Measurements from ENCODE around the gene RPS8. TPM values are rescaled to one million over a fixed set of nuclear protein-coding genes. Genes with fewer than 3 reads are reported as not detected.
"Not testable (repeated sequence)": the region's sequence is repeated elsewhere in the genome, so short reads cannot be mapped to it uniquely, and the experiment has no call there.

RPS8 gene
- total RNA-seq, 1 donor from 2014 or later: 1,187 TPM

DNA sequence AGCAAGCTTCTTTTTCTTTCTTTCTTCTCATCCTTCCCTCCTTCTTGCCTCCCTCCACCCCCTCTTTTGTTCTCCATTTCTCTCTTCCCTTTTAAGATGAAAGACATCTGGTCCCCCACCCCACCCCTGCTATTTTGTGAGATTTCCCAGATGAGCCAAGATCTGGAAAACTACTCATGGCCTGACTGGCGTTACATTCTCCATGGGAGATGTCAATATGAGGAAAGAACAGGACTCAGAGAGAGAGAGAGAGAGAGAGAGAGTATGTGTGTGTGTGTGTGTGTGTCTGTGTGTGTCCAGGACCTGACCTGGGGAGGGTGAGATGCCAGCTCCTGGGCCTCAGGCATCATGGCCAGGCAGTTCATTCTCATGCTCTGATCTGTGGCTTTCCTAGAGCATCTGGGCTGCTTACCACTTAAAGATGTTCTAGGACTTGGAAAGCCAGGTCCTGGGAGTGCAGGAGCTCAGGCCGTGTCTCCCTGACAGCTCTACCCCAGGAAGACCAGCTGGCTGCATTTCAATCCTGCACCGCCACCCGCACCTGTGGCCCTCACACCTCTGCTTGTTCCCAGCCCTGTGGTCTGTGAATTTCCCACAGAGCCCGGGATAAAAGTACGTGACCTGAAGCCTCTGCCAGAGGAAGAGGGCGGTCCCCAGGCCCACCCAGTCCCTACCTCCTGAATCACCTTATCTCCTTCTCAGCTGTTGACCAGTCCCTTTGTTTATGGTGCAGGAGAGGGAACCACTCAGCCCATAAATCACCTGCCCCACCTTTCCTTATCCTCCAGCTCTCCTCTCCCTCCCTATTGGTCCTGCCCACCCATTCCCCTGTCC, 15.8 kb downstream of the RPS8 start:
- no peak overlapping the region for H3K4me3 ChIP-seq (ENCODE audit: insufficient read depth, low read depth, low read length)
- FAIRE-seq (no peak), DNase-seq (ENCODE audit: low read depth) (no peak)
- no peak overlapping the region for H3K4me2 ChIP-seq (ENCODE audit: low read length)
- H3K27ac Mint-ChIP-seq (ENCODE audit: unreplicated experiment): no peak overlapping the region
- H3K27me3 ChIP-seq (ENCODE audit: insufficient read depth, low read length): no peaks in the 10 kb centered on the region
- H3K9me3 Mint-ChIP-seq (ENCODE audit: unreplicated experiment): no peaks in the 10 kb centered on the region
- no peaks in the 10 kb centered on the region for H3K36me3 ChIP-seq (ENCODE audit: insufficient read depth, low read length)
- H3K9ac ChIP-seq (ENCODE audit: low read length): no peak overlapping the region
- no peaks in the 10 kb centered on the region for H3K9me3 ChIP-seq (ENCODE audit: insufficient read depth, low read depth, low read length)
- H3K4me1 Mint-ChIP-seq (ENCODE audit: low read depth, unreplicated experiment): peaks cover 2% of the 10 kb centered on the region
- H4K20me1 ChIP-seq (ENCODE audit: insufficient read depth, low read length): no peaks in the 10 kb centered on the region
- no peaks in the 10 kb centered on the region for H3K36me3 Mint-ChIP-seq (ENCODE audit: low read depth, unreplicated experiment)
- no peak overlapping the region for H3K4me3 Mint-ChIP-seq (ENCODE audit: unreplicated experiment)
- H2AFZ ChIP-seq (ENCODE audit: low read depth, low read length): no peak overlapping the region
- H3K79me2 ChIP-seq (ENCODE audit: insufficient read depth, low read length): no peaks in the 10 kb centered on the region
- TF ChIP-seq, protein P1, sequence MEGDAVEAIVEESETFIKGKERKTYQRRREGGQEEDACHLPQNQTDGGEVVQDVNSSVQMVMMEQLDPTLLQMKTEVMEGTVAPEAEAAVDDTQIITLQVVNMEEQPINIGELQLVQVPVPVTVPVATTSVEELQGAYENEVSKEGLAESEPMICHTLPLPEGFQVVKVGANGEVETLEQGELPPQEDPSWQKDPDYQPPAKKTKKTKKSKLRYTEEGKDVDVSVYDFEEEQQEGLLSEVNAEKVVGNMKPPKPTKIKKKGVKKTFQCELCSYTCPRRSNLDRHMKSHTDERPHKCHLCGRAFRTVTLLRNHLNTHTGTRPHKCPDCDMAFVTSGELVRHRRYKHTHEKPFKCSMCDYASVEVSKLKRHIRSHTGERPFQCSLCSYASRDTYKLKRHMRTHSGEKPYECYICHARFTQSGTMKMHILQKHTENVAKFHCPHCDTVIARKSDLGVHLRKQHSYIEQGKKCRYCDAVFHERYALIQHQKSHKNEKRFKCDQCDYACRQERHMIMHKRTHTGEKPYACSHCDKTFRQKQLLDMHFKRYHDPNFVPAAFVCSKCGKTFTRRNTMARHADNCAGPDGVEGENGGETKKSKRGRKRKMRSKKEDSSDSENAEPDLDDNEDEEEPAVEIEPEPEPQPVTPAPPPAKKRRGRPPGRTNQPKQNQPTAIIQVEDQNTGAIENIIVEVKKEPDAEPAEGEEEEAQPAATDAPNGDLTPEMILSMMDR (IDR thresholded peaks at IDR 0.05; ENCODE audit: insufficient read depth, low read depth, low read length): no peak
- no peak for TF ChIP-seq EZH2 (IDR thresholded peaks at IDR 0.05; ENCODE audit: insufficient read depth, low read length)
- peaks cover 11% of the 10 kb centered on the region for H3K4me1 ChIP-seq (ENCODE audit: insufficient read depth, low read length)
- H3K27me3 Mint-ChIP-seq (ENCODE audit: low read depth, unreplicated experiment): peaks cover 7% of the 10 kb centered on the region
- H3K27ac ChIP-seq (ENCODE audit: low read depth, low read length): no peak overlapping the region

DNA sequence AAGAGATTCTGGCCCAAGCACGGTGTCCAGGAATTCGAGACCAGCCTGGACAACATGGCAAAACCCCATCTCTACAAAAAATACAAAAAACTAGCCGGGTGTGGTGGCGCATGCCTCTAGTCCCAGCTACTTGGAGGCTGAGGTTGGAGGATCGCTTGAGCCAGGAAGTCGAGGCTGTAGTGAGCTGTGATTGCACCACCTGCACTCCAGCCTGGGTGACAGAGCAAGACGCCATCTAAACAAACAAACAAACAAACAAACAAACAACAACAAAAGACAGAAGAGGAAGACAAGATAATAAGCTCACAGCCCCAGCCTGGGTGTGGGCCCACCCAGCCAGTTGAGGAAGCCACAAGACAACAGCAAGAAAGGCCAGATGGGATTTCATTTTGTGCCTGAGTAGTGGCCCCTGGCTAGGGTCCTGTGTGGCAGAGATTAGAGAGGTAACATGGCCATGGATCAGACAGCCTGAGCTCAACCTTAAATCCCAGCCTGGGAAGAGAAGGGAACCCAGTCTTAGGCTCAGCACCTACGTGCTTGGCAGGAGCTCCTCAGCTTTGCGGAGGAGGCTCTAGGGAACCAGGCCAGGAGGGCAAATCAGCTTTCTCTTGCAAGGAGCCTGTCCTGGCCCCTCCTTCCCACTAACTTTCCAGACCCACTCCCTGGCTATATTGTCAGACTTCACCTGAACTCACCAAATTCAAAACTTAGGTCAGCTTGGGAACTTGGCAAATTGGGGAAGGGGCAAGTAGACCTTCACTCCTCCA, 17.6 kb downstream of the RPS8 start:
- H3K79me2 ChIP-seq (ENCODE audit: insufficient read depth, low read length): no peaks in the 10 kb centered on the region
- H3K27me3 ChIP-seq (ENCODE audit: insufficient read depth, low read length): no peaks in the 10 kb centered on the region
- Mint-ChIP-seq H3K4me1 (ENCODE audit: low read depth, unreplicated experiment) (peaks cover 2% of the 10 kb centered on the region), H3K36me3 (ENCODE audit: low read depth, unreplicated experiment) (no peaks in the 10 kb centered on the region), H3K4me3 (ENCODE audit: unreplicated experiment) (peak overlapping the region; percentile 71), H3K27me3 (ENCODE audit: low read depth, unreplicated experiment) (peaks cover 7% of the 10 kb centered on the region), H3K9me3 (ENCODE audit: unreplicated experiment) (no peaks in the 10 kb centered on the region), H3K27ac (ENCODE audit: unreplicated experiment) (peak overlapping the region; percentile 50)
- H3K4me1 ChIP-seq (ENCODE audit: insufficient read depth, low read length): peaks cover 5% of the 10 kb centered on the region
- no peak overlapping the region for H3K4me3 ChIP-seq (ENCODE audit: insufficient read depth, low read depth, low read length)
- no peak overlapping the region for H3K4me2 ChIP-seq (ENCODE audit: low read length)
- DNase-seq (ENCODE audit: low read depth) (no peak), FAIRE-seq (no peak)
- H3K9ac ChIP-seq (ENCODE audit: low read length): no peak overlapping the region
- no peak overlapping the region for H3K27ac ChIP-seq (ENCODE audit: low read depth, low read length)
- no peaks in the 10 kb centered on the region for H3K9me3 ChIP-seq (ENCODE audit: insufficient read depth, low read depth, low read length)
- H3K36me3 ChIP-seq (ENCODE audit: insufficient read depth, low read length): no peaks in the 10 kb centered on the region
- H2AFZ ChIP-seq (ENCODE audit: low read depth, low read length): no peak overlapping the region
- TF ChIP-seq EZH2 (IDR thresholded peaks at IDR 0.05; ENCODE audit: insufficient read depth, low read length): no peak
- TF ChIP-seq, protein P1 (IDR thresholded peaks at IDR 0.05; ENCODE audit: insufficient read depth, low read depth, low read length): no peak
- no peaks in the 10 kb centered on the region for H4K20me1 ChIP-seq (ENCODE audit: insufficient read depth, low read length)

DNA sequence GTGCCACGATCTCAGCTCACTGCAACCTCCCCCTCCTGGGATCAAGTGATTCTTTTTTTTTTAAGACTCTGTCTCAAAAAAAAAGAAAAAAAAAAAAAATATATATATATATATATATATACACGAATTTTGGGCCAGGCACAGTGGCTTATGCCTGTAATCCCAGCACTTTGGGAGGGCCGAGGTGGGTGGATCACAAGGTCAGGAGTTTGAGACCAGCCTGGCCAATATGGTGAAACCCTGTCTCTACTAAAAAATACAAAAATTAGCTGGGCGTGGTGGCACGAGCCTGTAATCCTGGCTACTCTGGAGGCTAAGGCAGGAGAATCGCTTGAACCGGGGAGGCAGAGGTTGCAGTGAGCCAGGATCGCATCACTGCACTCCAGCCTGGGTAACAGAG, 22.5 kb downstream of the RPS8 start:
- H3K4me1 Mint-ChIP-seq (ENCODE audit: low read depth, unreplicated experiment): peaks cover 12% of the 10 kb centered on the region
- peaks cover 11% of the 10 kb centered on the region for H3K36me3 Mint-ChIP-seq (ENCODE audit: low read depth, unreplicated experiment)
- H3K9me3 Mint-ChIP-seq (ENCODE audit: unreplicated experiment); H3K27ac ChIP-seq (ENCODE audit: low read depth, low read length); H3K4me3 ChIP-seq (ENCODE audit: insufficient read depth, low read depth, low read length); H3K36me3 ChIP-seq (ENCODE audit: insufficient read depth, low read length); H3K27me3 ChIP-seq (ENCODE audit: insufficient read depth, low read length); H3K4me2 ChIP-seq (ENCODE audit: low read length); H3K9me3 ChIP-seq (ENCODE audit: insufficient read depth, low read depth, low read length); H3K4me3 Mint-ChIP-seq (ENCODE audit: unreplicated experiment); H2AFZ ChIP-seq (ENCODE audit: low read depth, low read length); FAIRE-seq; H3K27me3 Mint-ChIP-seq (ENCODE audit: low read depth, unreplicated experiment); DNase-seq (ENCODE audit: low read depth); H3K9ac ChIP-seq (ENCODE audit: low read length): not testable (repeated sequence)
- peaks cover 27% of the 10 kb centered on the region for H3K79me2 ChIP-seq (ENCODE audit: insufficient read depth, low read length)
- H3K4me1 ChIP-seq (ENCODE audit: insufficient read depth, low read length): peaks cover 19% of the 10 kb centered on the region
- peaks cover 23% of the 10 kb centered on the region for H4K20me1 ChIP-seq (ENCODE audit: insufficient read depth, low read length)
- H3K27ac Mint-ChIP-seq (ENCODE audit: unreplicated experiment): peak overlapping the region; percentile 58

Data from astrocyte (in vitro differentiated cells and primary cell).